ENCODE results near the gene CCDC83.
A peak's percentile ranks its signal among the peaks of the same experiment; 100 is the strongest.
"Not testable (repeated sequence)": the region's sequence is repeated elsewhere in the genome, so short reads cannot be mapped to it uniquely, and the experiment has no call there.

CCDC83 gene

GRCh38 chr11:85939099-85940015, 84.2 kb downstream of the CCDC83 start:
- DNase-seq (ENCODE audit: low read depth in 2 of 3, low spot score in 1 of 3), result no peak

DNA sequence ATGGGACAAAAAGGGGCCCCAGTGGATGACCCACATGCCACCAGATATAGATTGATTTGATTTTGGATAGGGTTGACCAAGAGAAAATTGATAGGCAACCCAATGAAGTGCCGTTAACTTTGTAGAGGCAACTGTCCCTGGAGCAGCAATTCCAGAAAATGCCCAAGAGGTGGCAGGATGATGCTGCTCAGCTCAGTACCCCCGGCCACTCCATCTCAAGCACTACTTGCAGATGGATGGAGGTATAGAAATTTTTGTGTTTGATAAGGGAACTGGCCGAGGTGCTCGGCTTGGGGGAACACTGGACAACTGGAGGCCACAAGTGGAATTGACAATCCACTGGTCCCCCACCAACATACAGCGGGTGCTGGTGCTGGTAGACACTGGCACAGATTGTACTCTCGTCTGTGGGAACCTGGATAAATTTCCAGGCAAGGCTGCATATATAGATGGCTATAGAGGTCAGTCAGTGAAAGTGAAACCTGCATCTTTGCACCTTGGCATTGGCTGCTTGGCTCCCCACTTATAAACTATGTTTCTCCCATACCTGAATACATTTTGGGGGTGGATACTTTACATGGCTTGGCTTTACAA, 86.3 kb downstream of the CCDC83 start:
- peak; percentile 20 to 49 (median 34) for DNase-seq (ENCODE audit: low read depth in 2 of 3, low spot score in 1 of 3)

DNA sequence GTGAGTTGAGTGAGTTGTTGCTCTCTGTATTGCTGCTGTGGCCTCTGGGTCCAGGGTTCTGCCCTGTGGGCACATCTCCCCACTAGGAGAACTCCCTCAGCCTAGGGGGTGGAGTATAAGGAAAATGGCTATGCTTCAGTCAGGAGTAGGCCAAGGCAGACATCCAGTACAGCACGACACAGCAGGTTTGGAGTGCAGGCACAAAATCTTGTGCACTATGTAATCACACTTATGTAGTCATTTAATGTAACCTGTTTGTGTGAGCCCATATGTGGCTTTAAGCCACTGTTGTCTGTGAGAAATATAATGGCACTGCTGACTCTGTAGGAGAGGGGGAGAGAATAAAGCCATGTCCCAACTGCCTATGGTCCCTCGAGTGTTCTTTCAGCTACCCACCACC, 90.1 kb downstream of the CCDC83 start:
- DNase-seq (ENCODE audit: low read depth in 2 of 3, low spot score in 1 of 3), result no peak

DNA sequence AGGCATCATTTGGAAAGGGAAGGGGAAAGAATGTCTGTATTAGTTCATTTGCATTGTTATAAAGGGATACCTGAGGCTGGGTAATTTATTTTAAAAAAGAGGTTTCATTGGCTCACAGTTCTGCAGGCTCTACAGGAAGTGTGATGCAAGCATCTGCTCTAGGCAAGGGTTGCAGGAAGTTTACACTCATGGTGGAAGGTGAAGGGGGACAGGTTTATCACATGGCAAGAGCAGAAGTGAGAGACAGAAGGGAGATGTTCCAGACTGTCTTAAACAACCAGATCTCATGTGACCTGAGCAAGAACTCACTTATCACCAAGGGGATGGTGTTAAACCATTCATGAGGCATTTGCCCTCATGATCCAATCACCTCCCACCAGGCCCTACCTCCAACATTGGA, 90.6 kb downstream of the CCDC83 start:
- no peak for DNase-seq (ENCODE audit: low read depth in 2 of 3, low spot score in 1 of 3)

GRCh38 chr11:85946221-85946620, 91.0 kb downstream of the CCDC83 start:
- DNase-seq (ENCODE audit: low read depth in 2 of 3, low spot score in 1 of 3), result no peak

GRCh38 chr11:85947431-85948272, 92.5 kb downstream of the CCDC83 start:
- DNase-seq (ENCODE audit: low read depth in 2 of 3, low spot score in 1 of 3), result peak; percentile 10 to 48 (median 36)

DNA sequence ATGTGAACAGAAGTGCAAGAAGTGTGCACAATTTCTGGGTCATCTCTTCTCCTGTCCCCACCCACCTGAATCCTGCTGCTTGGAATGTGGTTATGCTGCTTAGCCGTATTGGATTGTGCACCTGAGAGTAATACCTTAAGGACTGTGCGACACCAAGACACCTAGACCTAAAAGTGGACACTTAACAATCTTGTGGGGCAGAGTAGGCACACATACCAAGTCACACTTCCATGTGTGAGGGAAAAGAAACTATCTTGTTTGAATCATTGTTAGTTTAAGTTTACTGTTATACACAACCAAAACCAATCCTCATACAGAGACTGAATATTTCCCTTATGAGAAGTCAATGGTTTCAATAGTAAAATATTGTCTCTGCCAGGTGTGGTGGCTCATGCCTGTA, 93.7 kb downstream of the CCDC83 start:
- no peak for DNase-seq (ENCODE audit: low read depth in 2 of 3, low spot score in 1 of 3)

- no peak for DNase-seq (ENCODE audit: low read depth in 2 of 3, low spot score in 1 of 3)
Measured at GRCh38 chr11:85949798-85950197, 94.6 kb downstream of the CCDC83 start.

GRCh38 chr11:85950317-85951048, 95.3 kb downstream of the CCDC83 start:
- no peak for DNase-seq (ENCODE audit: low read depth in 2 of 3, low spot score in 1 of 3)

DNA sequence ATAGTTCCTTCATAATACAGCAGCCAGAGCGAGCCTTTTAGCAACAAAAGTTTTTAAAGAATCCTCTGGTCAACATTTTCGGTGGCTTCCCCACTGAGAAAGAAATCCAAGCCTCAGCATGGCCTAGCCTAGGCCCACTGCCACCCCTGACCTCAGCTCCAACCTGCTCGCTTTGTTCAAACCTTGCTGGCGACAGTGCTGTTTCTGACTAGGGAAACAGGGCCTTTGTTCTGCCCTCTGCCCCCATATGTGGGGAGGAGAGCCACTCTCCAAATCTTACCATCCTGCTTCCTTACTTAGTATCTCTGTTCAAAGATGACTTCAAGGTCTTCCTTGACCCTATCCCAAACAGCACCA, 95.8 kb downstream of the CCDC83 start:
- no peak for DNase-seq (ENCODE audit: low read depth in 2 of 3, low spot score in 1 of 3)

- DNase-seq (ENCODE audit: low read depth in 2 of 3, low spot score in 1 of 3), result no peak
Measured at GRCh38 chr11:85951428-85952107, 96.4 kb downstream of the CCDC83 start.

DNA sequence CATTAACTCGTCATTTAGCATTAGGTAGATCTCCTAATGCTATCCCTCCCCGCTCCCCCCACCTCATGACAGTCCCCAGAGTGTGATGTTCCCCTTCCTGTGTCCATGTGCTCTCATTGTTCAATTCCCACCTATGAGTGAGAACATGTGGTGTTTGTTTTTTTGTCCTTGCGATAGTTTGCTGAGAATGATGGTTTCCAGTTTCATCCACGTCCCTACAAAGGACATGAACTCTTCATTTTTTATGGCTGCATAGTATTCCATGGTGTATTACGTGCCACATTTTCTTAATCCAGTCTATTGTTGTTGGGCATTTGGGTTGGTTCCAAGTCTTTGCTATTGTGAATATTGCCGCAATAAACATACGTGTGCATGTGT, 96.9 kb downstream of the CCDC83 start:
- DNase-seq (ENCODE audit: low read depth in 2 of 3, low spot score in 1 of 3), result not testable (repeated sequence)

DNA sequence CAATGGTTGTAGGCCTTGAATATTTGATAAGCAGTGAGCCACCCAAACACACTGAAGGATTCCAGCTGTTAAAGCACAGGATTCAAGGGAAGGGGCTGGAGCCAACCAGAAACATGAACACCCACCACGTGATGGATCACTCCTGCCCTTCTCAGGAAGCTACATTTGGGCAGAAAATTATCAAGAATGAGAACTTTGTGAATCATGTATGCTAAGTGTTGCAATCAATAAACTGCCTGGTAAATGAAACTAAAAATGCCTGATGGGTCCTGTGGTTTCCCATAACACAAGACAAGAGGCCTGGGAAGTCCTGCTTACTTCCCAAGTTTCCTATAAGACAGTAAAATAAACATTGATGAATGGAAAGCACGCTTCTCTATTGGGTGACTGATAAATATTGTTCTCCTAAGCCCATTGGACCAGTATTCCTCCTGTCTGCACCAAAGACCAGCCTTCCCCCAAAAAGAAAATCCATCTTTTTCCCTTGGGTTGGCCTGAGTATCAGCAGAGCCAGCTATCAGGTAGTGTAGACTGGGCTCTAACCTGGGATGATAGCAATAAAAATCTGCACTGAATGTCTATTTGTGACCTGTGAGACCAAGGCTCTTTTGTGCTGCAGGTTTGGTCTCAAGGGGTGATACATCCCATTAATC, 98.4 kb downstream of the CCDC83 start:
- DNase-seq (ENCODE audit: low read depth in 2 of 3, low spot score in 1 of 3), result no peak

- DNase-seq (ENCODE audit: low read depth in 2 of 3, low spot score in 1 of 3), result no peak
Measured at GRCh38 chr11:85955531-85955930, 100.3 kb downstream of the CCDC83 start.

GRCh38 chr11:85960678-85961077, 105.5 kb downstream of the CCDC83 start:
- DNase-seq (ENCODE audit: low read depth in 2 of 3, low spot score in 1 of 3), result no peak

DNA sequence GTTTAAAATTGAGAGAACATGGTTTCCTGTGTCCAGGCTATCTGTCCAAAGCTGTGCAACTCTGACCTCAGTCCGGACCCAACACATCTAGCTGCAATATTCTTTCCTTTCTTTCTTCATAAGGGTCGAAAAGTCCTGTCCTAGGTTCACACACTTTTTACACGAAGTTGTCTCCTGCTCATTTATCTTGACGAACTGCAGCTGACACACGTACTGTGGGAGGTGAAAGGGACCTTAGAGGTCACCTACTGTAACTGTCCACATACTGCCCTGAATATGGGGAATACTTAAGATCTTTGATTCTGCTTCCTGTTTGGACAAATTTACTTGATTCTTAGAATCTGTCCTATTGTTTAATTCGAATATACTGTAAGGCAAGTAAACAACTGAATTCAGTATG, 105.9 kb downstream of the CCDC83 start:
- no peak for DNase-seq (ENCODE audit: low read depth in 2 of 3, low spot score in 1 of 3)

GRCh38 chr11:85961930-85962363, 106.8 kb downstream of the CCDC83 start:
- DNase-seq (ENCODE audit: low read depth in 2 of 3, low spot score in 1 of 3), result no peak

DNA sequence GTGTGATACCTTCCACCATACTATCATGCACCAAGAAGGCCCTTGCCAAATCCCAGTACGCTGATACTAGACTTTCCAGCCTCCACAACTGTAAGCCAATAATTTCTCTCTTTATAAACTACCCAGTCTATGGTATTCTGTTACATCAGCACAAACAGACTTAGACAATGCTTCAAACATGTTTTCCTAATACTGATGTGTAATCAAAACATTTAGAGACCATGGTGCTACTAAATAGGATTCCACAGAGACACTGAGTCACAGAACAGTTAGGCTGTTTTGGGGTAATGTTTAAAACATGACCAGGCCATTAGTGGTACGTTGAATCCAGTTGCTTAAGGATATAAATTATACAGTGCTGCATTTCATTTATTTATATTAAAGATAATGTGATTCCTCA, 110.0 kb downstream of the CCDC83 start:
- DNase-seq (ENCODE audit: low read depth in 2 of 3, low spot score in 1 of 3), result no peak

DNA sequence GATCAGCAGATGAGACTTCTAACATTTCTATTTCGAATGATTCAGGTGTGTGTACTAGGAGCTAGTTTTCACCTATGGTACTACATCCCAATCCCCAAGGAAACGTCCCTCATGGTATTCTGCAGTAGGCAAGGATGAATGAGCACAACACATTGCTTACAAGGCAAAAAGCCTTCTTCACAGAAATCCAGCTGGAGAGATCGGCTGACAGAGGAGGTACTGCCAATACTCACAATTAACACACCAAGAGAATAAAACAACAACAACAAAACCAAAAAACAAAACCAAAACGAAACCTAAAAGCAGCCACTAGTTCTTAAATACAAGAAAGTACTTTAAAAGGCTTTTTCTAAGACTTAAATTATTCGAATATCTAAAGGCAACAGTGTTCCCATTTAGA, 112.3 kb downstream of the CCDC83 start:
- no peak for DNase-seq (ENCODE audit: low read depth in 2 of 3, low spot score in 1 of 3)

Measured in stimulated activated CD4-positive, alpha-beta T cell treated with anti-CD3 and anti-CD28 coated beads, Interleukin-12 subunit alpha, Interleukin-12 subunit beta, amount 100 ng/mL, for 48 hours (primary cell).